Midbrain (tissue), 1 donor: ENCODE data around the gene CXCL10.
A peak's percentile ranks its signal among the peaks of the same experiment; 100 is the strongest.
"Not testable (repeated sequence)": the region's sequence is repeated elsewhere in the genome, so short reads cannot be mapped to it uniquely, and the experiment has no call there.

Source experiments
- DNase-seq: peaks from one replicate; lab custom pipeline; 2025; lab: John Stamatoyannopoulos, UW

The CXCL10 gene

GRCh38 chr4:76023389-76023788 lies at the start of gene CXCL10:
Gene CXCL10 (minus strand): TSS chr4:76023497. CDS start chr4:76023431, 66 bp downstream.
- no peak for DNase-seq

GRCh38 chr4:76072760-76073159 lies 49.5 kb upstream of the CXCL10 start:
- no peak for DNase-seq

GRCh38 chr4:76067652-76068286 lies 44.5 kb upstream of the CXCL10 start:
- DNase-seq = peak; percentile 85

GRCh38 chr4:76066546-76066945 lies 43.2 kb upstream of the CXCL10 start:
- no peak for DNase-seq

GRCh38 chr4:76061982-76062381 lies 38.7 kb upstream of the CXCL10 start:
- DNase-seq = no peak

GRCh38 chr4:76061421-76061820 lies 38.1 kb upstream of the CXCL10 start:
- no peak for DNase-seq

- DNase-seq = no peak
Measured at GRCh38 chr4:76060506-76060905, 37.2 kb upstream of the CXCL10 start.

GRCh38 chr4:76059750-76060149 lies 36.5 kb upstream of the CXCL10 start:
- DNase-seq = no peak

- DNase-seq = no peak
Measured at GRCh38 chr4:76058888-76059426, 35.7 kb upstream of the CXCL10 start.

- DNase-seq = no peak
Measured at GRCh38 chr4:76058302-76058701, 35.0 kb upstream of the CXCL10 start.

GRCh38 chr4:76055421-76055820 lies 32.1 kb upstream of the CXCL10 start:
- no peak for DNase-seq

- DNase-seq = no peak
Measured at GRCh38 chr4:76055016-76055415, 31.7 kb upstream of the CXCL10 start.

GRCh38 chr4:76053730-76054129 lies 30.4 kb upstream of the CXCL10 start:
- no peak for DNase-seq

GRCh38 chr4:76050560-76051050 lies 27.3 kb upstream of the CXCL10 start:
- not testable (repeated sequence) for DNase-seq

GRCh38 chr4:76049860-76050416 lies 26.6 kb upstream of the CXCL10 start:
- not testable (repeated sequence) for DNase-seq

- not testable (repeated sequence) for DNase-seq
Measured at GRCh38 chr4:76044686-76045085, 21.4 kb upstream of the CXCL10 start.

GRCh38 chr4:76043306-76043705 lies 20.0 kb upstream of the CXCL10 start:
- not testable (repeated sequence) for DNase-seq

- DNase-seq = not testable (repeated sequence)
Measured at GRCh38 chr4:76042241-76042998, 19.1 kb upstream of the CXCL10 start.

GRCh38 chr4:76036855-76037254 lies 13.6 kb upstream of the CXCL10 start:
- no peak for DNase-seq

GRCh38 chr4:76035799-76036380 lies 12.6 kb upstream of the CXCL10 start, which contains the start of gene CXCL11:
Gene CXCL11 (minus strand): TSS chr4:76036070. CDS start chr4:76035987, 83 bp downstream.
- no peak for DNase-seq

GRCh38 chr4:76035141-76035540 lies 11.8 kb upstream of the CXCL10 start:
- no peak for DNase-seq

GRCh38 chr4:76029300-76029699 lies 6.0 kb upstream of the CXCL10 start:
- DNase-seq = no peak
